Measurements from ENCODE around the gene DPF3. TPM values are rescaled to one million over a fixed set of nuclear protein-coding genes. Genes with fewer than 3 reads are reported as not detected.

The DPF3 gene
- polyA plus RNA-seq, 1 experiment: 15.8 TPM

DNA sequence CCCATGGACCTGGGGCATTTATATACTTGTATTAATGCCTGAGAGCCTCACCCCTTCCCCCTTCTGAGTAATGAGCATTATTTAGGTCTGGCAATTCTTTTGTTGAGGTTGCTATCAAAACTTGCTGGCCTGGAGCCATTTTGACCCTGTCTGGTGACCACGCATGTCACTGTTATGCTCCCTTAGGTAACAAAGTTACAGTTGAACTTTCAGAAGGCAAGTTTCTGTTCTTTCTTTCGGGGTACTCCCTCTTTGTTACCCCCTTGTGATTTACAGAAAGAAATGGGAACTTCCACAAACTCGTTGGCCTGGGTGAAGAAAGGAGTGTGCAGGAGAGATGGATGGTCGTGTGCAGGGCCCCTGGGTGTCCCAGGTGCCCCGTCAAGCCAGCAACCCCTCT is 305.4 kb downstream of the DPF3 start:
- CTCF ChIA-PET: interaction anchor here (0.6 kb wide), 1 partner anchor 639 kb away, joined by 7 read pairs; no protein-coding TSS in a partner anchor

DNA sequence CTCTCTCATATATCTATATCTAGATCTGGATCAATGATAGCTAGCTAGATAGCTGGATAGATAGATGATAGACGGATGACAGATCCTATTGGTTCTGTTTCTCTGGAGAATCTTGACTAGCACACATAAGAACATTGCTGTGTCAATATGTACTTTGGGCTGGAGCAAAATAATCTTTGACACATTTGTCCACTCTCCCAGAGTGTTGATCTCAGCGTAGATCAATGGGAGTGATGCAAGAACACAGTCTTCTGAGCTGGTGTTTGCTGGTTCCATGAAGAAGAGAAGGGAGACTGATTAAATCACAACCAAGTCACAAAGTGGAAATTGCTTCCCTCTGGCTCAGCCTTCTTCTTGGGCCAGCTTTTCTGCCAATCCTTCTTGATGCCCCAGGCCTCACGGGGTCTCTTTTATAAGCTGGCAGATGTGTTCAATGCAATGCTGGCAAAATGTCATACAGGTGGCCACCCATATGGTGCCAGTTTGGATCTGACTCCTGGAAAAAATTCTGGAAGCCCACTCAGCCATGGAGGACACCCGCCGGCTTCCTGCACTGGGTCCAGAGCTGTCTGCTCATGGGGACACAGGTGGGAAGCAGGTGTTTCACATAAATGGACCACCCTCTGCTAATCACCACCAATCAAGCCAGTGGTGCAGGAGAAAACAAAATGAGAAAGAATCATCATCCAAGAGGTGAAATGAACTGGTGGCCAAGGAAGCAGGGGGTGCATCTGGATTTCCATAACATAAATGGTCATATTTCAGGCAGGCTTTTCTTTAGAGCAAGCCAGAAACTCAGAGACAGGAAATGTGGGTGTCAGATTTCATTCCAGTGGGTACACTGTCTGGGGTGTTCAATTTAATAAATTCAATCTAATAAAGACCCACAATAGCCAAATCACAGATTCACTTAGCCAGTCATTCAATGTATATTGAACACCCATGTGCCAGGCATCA is 310.3 kb downstream of the DPF3 start:
- no peak for DNase-seq (ENCODE audit: low read depth, low spot score)
- ChIA-PET POLR2A (interaction anchor here (1.1 kb wide), 1 partner anchor 25 kb away, joined by 4 read pairs; no protein-coding TSS in a partner anchor), CTCF (no interaction called here)
- no peaks in the 10 kb centered on the region for H3K27me3 ChIP-seq (ENCODE audit: control insufficient read depth, insufficient read depth, low read length)
- no peak overlapping the region for H3K4me3 ChIP-seq (ENCODE audit: low read depth, low read length)
- no peak overlapping the region for H3K27ac ChIP-seq (ENCODE audit: low read depth, low read length)
- TF ChIP-seq, protein P1, sequence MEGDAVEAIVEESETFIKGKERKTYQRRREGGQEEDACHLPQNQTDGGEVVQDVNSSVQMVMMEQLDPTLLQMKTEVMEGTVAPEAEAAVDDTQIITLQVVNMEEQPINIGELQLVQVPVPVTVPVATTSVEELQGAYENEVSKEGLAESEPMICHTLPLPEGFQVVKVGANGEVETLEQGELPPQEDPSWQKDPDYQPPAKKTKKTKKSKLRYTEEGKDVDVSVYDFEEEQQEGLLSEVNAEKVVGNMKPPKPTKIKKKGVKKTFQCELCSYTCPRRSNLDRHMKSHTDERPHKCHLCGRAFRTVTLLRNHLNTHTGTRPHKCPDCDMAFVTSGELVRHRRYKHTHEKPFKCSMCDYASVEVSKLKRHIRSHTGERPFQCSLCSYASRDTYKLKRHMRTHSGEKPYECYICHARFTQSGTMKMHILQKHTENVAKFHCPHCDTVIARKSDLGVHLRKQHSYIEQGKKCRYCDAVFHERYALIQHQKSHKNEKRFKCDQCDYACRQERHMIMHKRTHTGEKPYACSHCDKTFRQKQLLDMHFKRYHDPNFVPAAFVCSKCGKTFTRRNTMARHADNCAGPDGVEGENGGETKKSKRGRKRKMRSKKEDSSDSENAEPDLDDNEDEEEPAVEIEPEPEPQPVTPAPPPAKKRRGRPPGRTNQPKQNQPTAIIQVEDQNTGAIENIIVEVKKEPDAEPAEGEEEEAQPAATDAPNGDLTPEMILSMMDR (IDR thresholded peaks at IDR 0.05; ENCODE audit: low read depth, low read length): no peak
- H3K9me3 ChIP-seq (ENCODE audit: control insufficient read depth, insufficient read depth, low read length): no peaks in the 10 kb centered on the region

More for the DNA sequence above, 305.4 kb downstream of the DPF3 start:
- TF ChIP-seq, protein P1 (IDR thresholded peaks at IDR 0.05; ENCODE audit: low read depth, low read length): no peak
- no peaks in the 10 kb centered on the region for H3K27me3 ChIP-seq (ENCODE audit: control insufficient read depth, insufficient read depth, low read length)
- H3K27ac ChIP-seq (ENCODE audit: low read depth, low read length): no peak overlapping the region
- H3K9me3 ChIP-seq (ENCODE audit: control insufficient read depth, insufficient read depth, low read length): no peaks in the 10 kb centered on the region
- H3K4me3 ChIP-seq (ENCODE audit: low read depth, low read length): no peak overlapping the region
- no peak for DNase-seq (ENCODE audit: low read depth, low spot score)
- POLR2A ChIA-PET: no interaction called here

DNA sequence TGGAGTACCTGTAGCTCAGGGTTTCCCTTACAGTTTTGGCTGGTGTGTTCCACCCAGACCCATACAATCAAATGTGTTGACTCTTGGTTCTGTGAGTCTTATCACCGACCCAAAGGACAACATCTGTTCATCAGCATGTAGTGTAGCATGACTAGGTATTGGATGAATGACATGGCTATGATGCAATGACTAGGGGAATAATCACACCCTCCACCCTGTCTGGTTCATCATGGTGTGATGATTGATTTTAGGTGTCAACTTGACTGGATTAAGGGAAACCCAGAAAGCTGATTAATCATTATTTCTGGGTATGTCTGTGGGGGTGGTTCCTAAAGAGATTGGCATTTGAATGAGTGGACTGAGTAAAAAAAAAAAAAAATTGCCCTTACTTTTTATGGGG is 311.3 kb downstream of the DPF3 start:
- TF ChIP-seq, protein P1 (IDR thresholded peaks at IDR 0.05; ENCODE audit: low read depth, low read length): no peak
- ChIA-PET CTCF (no interaction called here), POLR2A (interaction anchor here (1.1 kb wide), 1 partner anchor 26 kb away, joined by 4 read pairs; no protein-coding TSS in a partner anchor)
- Histone ChIP-seq H3K9me3 (ENCODE audit: control insufficient read depth, insufficient read depth, low read length) (no peaks in the 10 kb centered on the region), H3K27ac (ENCODE audit: low read depth, low read length) (no peak overlapping the region), H3K4me3 (ENCODE audit: low read depth, low read length) (no peak overlapping the region), H3K27me3 (ENCODE audit: control insufficient read depth, insufficient read depth, low read length) (no peaks in the 10 kb centered on the region)
- no peak for DNase-seq (ENCODE audit: low read depth, low spot score)

DNA sequence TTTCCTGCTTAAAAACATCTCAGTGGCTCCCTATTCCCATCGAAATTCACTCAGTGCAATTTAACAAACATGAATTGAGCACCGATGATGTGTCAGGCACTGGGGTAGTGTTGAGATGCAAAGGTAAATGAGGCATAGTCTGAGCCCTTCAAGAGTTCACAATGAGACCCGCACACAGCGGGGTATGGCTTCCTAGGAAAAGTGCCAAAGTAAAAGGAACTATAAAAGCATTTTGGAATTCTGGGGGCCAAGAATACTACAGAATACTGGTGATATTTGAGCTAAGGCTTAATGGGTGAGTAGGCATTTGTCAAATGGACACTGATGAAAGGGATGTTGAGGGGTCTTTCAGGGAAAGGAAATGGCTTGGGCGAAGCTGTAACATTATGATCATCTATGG is 315.4 kb downstream of the DPF3 start:
- Histone ChIP-seq H3K27ac (ENCODE audit: low read depth, low read length) (no peak overlapping the region), H3K4me3 (ENCODE audit: low read depth, low read length) (no peak overlapping the region), H3K27me3 (ENCODE audit: control insufficient read depth, insufficient read depth, low read length) (no peaks in the 10 kb centered on the region), H3K9me3 (ENCODE audit: control insufficient read depth, insufficient read depth, low read length) (no peaks in the 10 kb centered on the region)
- DNase-seq (ENCODE audit: low read depth, low spot score): no peak
- TF ChIP-seq, protein P1 (IDR thresholded peaks at IDR 0.05; ENCODE audit: low read depth, low read length): no peak
- ChIA-PET CTCF (no interaction called here), POLR2A (no interaction called here)

DNA sequence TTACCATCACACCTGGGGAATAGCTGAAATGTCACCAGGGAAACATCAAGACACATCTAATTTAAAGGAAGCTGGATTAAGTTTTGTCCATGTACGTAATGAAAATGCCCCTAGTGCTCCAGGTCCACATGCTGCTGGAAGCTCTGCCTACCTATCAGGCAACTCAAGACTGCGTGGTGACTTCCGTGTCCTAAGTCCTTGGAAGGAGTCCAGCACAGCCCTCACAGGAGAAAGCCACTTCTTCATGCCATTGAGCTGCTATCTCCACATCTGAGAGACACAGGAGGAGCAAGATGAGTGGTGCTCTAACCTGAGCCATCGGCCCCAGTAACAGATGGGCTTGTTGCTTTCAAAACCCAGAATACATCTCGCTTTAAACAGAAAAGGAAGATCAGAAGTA is 316.4 kb downstream of the DPF3 start:
- ChIA-PET CTCF (interaction anchor here (0.7 kb wide), 1 partner anchor 9 kb away, joined by 4 read pairs; no protein-coding TSS in a partner anchor), POLR2A (no interaction called here)
- TF ChIP-seq, protein P1 (IDR thresholded peaks at IDR 0.05; ENCODE audit: low read depth, low read length): no peak
- Histone ChIP-seq H3K27me3 (ENCODE audit: control insufficient read depth, insufficient read depth, low read length) (no peaks in the 10 kb centered on the region), H3K27ac (ENCODE audit: low read depth, low read length) (no peak overlapping the region), H3K9me3 (ENCODE audit: control insufficient read depth, insufficient read depth, low read length) (no peaks in the 10 kb centered on the region), H3K4me3 (ENCODE audit: low read depth, low read length) (no peak overlapping the region)
- DNase-seq (ENCODE audit: low read depth, low spot score): no peak

Data from AG04450 (cell line).